Islet of Langerhans (tissue), 1 donor: ENCODE data around the gene BDH1.
"Not testable (repeated sequence)": the region's sequence is repeated elsewhere in the genome, so short reads cannot be mapped to it uniquely, and the experiment has no call there.

ENCODE experiments used
- FAIRE-seq: peaks from one replicate; lab custom pipeline; 2011; peaks lifted over from hg19 to GRCh38; lab: Jason Lieb, UNC

Gene BDH1

GRCh38 chr3:197577366-197578074 is 21.8 kb upstream of the BDH1 start:
- FAIRE-seq: no peak

- no peak for FAIRE-seq
These were observed 21.1 kb upstream of the BDH1 start for GRCh38 chr3:197576838-197577237.

DNA sequence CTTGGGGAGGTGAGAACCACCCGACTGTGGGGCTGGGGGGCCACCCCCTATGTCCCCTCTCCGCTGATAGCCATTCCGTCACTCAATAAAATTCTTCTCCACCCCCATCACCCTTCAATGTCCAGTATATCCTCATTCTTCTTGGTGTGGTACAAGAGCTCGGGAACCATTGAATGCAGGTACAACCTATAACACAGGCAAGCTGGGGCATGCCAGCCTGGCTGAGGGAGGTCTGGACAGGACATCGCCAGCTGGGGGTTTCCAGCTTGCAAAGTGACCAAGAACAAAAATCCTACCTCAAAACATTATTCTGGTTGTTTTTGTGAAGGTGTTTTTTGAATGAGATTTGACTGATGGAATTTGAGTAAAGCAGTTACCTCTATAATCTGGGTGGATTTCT is 19.6 kb upstream of the BDH1 start:
- no peak for FAIRE-seq

DNA sequence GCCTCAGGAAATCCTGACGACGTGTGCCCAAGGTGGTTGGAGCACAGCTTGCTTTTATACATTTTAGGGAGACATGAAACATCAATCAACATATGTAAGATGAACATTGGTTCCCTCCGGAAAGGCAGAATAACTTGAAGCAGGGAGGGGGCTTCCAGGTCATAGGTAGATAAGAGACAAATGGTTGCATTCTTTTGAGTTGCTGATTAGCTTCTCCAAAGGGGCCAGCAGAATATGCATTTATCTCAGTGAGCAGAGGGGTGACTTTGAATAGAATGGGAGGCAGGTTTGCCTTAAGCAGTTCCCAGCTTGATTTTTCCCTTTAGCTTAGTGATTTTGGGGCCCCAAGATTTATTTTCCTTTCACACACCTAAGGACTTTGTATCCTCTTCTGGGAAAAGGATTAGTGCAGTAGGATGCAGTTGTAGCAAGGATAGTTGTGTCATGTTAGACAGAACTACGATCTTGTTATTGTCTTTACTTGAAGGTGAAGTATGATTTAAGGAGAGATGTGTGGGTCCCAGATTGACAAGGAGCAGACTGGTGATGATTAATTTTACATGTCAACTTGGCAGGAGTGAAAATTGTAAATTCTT is 18.7 kb upstream of the BDH1 start:
- not testable (repeated sequence) for FAIRE-seq

- FAIRE-seq: no peak
These were observed 17.4 kb upstream of the BDH1 start for GRCh38 chr3:197573048-197573767.

DNA sequence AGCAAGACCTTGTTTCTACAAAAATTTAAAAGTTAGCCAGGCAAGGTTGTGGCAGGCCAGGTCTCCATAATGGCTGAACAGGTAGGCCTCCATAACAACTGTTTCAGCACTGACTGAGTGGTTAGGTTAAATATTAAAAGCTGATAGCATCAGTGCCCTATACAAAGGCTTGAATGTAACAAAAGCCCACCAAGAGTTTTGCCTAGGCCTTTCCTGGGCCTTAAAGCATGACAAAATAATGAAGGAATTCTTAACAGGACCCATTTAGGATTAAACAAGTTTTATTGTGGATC is 16.1 kb upstream of the BDH1 start:
- FAIRE-seq: not testable (repeated sequence)

DNA sequence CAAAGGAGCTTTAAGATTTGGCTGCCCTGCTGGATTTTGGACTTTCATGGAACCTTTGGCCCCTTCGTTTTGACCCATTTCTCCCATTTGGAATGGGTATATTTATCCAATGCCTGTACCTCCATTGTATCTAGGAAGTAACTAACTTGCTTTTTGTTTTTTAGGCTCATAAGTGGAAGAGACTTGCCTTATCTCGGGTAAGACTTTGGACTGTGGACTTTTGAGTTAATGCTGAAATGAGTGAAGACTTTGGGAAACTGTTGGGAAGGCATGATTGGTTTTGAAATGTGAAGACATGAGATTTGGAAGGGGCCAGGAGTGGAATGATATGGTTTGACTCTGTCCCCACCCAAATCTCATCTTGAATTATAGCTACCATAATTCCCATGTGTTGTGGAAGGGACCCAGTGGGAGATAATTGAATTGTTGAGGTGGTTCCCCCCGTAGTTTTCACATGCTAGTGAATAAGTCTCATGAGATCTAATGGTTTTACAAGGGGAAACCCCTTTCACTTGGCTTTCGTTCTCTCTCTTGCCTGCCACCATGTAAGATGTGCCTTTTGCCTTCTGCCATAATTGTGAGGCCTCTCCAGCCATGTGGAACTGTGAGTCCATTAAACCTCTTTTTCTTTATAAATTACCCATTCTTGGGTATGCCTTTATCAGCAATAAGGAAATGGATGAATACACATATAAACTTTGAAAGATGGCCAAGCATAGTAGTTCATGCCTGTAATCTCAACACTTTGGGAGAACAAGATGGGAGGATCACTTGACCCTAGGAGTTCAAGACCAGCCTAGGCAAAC is 15.5 kb upstream of the BDH1 start:
- not testable (repeated sequence) for FAIRE-seq

DNA sequence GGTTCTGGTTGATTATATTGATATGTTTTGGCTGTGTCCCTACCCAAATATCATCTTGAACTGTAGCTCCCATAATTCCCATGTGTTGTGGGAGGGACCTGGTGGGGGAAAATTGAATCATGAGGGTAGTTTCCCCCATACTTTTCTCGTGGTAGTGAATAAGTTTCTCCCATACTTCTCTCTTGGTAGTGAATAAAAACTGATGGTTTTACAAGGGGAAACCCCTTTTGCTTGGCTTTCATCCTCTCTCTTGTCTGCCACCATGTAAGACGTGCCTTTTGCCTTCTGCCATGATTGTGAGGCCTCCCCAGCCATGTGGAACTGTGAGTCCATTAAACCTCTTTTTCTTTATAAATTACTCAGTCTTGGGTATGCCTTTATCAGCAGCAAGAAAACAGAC is 13.7 kb upstream of the BDH1 start:
- not testable (repeated sequence) for FAIRE-seq

DNA sequence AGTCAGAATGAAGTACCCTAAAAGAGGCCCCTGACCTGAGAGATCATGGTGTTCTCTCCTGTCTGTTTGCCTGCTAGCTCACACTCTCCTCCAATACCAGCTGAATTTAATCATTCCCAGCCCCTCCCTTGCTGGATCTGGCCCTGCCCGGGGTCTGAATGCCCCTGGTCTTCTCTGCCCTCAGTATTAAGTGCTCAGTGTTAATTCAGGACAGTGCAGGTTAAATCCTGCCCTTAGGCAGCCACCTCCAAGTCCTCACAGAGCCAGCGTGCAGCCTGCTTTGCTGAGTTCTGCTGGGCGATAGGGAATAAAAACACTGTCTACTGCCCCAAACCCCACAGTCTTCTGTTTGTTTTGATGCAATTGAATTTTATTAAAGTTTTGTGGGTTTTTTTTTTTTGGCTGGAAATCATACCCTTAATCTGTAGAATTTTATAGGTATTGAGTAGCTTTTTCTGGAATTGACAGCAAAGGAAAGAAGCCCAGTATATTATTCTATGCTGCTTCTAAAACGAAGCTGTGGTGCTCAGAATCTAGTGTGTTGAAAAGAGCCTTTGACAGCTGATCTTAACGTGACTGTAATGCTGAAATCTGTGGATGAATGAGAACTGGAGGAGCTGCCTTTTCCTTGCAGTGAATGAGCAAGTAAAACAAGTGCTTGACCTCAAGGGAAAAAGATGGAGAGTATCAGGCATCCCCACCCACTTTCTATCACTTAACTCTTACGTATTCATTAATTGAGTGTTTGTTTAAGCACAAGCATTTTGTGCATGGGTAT is 12.3 kb upstream of the BDH1 start:
- no peak for FAIRE-seq

- FAIRE-seq: not testable (repeated sequence)
These were observed 10.4 kb upstream of the BDH1 start for GRCh38 chr3:197566155-197566554.

DNA sequence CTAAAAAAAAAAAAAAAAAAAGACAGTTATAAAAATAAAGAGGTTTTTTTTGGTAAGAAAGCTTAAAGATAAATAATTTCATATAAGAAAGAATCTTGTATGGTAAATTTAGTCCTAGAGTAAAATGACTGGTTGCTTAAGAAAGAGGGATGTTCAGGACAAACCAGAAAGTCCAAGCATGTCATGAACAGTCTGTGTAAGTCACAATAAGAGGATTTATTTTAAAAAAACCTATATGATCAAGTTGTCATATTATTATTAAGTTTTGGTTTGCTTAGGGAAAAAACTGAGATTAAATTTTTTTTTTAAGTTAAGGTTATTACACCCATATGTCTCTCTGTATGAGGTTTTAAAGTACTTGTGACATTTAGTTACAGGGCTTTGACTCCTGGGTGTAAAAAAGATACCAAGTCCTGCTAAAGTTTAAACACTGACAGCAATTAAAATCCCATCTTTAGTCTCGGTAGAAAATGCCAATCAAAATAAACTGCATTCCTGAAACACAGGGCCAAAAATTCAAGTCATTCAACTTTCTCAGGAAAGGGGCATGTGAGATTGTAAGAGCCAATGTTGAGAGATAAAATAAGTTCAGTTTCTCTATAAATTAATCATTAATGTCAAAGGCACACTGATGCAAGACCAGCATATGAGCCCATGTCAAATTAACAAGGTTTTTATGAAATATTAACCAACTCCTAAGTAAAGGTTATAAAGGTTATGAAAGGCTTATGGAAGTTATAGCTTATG is 8.5 kb upstream of the BDH1 start:
- no peak for FAIRE-seq

DNA sequence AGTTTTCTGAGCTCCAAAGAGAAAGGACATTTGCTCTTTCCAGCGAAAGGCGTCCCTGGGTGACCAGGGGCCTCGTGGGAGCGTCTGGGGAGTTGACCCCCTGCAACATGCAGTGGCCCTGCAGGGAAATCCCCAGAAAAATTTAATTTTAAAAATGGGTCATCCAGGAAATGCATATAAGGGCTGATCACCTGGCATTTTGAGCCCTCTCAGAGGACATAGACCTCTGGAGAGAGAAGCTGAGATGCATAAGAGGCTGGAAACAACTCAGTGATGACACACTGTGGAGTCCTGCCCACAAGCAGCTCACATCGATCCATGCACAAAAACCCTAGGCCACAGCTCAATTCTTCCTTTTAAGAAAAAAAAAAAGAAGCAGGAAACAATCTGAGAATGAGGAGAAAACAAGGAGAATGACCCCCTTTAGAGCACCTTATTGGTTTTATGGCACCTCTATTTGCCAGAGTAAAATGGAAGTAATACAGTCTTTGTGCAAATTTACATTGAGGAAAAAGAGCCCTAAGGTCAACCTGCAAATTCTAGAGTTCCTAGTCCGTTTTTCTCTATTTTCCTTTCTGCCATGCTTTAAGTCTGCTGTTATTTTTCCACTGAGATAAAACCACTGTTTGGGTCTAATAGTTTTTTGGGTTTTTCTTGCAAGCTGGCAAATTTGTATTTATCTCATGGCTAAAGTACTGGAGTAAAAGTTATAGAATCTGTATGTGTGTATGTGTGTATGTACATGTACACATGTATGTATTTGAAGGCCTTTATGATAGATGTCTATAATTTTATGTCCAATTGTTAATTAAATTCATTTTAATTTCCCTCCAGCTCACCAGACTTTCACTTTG is 6.9 kb upstream of the BDH1 start:
- FAIRE-seq: no peak

DNA sequence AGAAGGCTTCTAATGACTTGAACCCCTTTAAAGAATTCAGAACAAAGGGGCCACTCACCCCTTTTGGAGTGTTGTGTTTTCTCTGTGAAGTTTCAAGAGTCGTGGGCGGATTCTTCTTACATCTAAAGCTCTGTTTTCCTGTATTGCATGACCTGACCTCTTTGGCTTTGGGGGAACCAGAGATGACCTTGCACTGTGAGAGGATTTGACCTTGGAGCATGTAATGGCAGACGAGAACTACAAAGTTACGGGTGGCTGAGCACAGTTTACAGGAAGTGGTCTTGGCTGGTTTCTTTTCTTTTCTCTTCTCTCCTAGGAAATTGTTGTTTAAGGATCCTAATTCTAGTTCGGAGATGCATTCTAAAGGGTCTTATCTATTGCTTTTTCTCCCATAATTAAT is 6.2 kb upstream of the BDH1 start:
- no peak for FAIRE-seq

GRCh38 chr3:197559651-197560050 is 3.9 kb upstream of the BDH1 start:
- FAIRE-seq: no peak

GRCh38 chr3:197554562-197555280 is 1.0 kb downstream of the BDH1 start:
- no peak for FAIRE-seq

DNA sequence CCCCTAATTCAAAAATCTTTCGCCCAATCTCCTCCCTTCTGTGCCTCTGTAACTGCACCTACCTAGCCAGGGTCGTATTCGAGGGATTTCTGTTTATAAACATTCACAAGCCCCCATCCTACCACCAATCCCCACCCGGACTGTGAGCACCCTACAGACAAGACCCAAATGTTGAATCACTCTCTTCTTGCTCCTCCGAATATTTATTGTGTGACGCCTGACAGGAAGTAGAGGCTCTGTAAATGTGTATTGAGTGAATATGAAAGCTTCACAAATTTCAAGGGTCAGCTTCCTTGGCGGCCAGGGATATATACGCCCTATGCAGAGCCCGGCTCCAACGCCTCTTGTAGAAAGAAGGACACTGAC is 1.6 kb downstream of the BDH1 start:
- no peak for FAIRE-seq

- FAIRE-seq: no peak
These were observed 3.6 kb downstream of the BDH1 start for GRCh38 chr3:197552198-197552597.

DNA sequence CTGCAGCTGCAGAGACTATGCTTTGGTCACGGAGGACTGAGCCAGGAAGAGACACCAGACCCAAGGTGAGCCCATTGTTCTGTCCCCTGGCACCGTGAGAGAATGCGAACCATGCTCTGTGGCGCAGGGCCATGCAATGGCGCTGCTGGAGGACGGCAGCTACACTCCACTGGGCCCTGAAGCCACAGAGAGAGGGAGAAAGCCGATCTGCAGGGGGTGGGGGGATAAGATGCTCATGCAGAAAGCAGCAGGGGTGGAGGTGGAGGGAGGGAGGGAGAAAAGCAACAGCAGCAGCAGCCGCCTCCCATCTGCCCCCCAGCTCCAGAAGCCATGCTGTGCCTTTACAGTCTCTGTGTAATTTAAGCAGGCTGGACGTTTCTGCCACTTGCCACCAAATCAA is 5.3 kb downstream of the BDH1 start:
- FAIRE-seq: no peak

- no peak for FAIRE-seq
These were observed 6.4 kb downstream of the BDH1 start for GRCh38 chr3:197549261-197549885.
